Erythroblast (primary cell): Measurements from ENCODE around the gene ARHGAP8.
A peak's percentile ranks its signal among the peaks of the same experiment; 100 is the strongest.

Experiments
- DNase-seq, 2 experiments: peaks; one replicate each; lab custom pipeline; 2025; lab: John Stamatoyannopoulos, UW
- GATA1 ChIP-seq: IDR thresholded peaks from 2 replicates; pipeline ENCODE4 v1.6.1; 2011; ENCODE audit warnings: low read depth, mild to moderate bottlenecking, control low read depth, low read length, moderate library complexity
- POLR2A ChIP-seq: IDR thresholded peaks from 2 replicates; pipeline ENCODE4 v1.6.1; 2011; ENCODE audit warnings: mild to moderate bottlenecking, low read length

ARHGAP8 gene

GRCh38 chr22:44801476-44801875 is 49.1 kb downstream of the ARHGAP8 start:
- no peak for TF ChIP-seq GATA1
- no peak for TF ChIP-seq POLR2A

GRCh38 chr22:44802071-44802700 is 49.8 kb downstream of the ARHGAP8 start:
- TF ChIP-seq POLR2A: no peak
- no peak for TF ChIP-seq GATA1

More at GRCh38 chr22:44801476-44801875, 49.1 kb downstream of the ARHGAP8 start:
- DNase-seq: no peak

GRCh38 chr22:44802956-44803355 is 50.6 kb downstream of the ARHGAP8 start:
- DNase-seq: no peak
- TF ChIP-seq POLR2A: no peak
- TF ChIP-seq GATA1: no peak

More at GRCh38 chr22:44802071-44802700, 49.8 kb downstream of the ARHGAP8 start:
- no peak for DNase-seq

- DNase-seq: no peak
- TF ChIP-seq GATA1 (no peak), POLR2A (no peak)
Measured at GRCh38 chr22:44804327-44804726, 52.0 kb downstream of the ARHGAP8 start.

GRCh38 chr22:44805711-44806110 is 53.3 kb downstream of the ARHGAP8 start:
- TF ChIP-seq GATA1 (no peak), POLR2A (no peak)
- no peak for DNase-seq

GRCh38 chr22:44807232-44807631 is 54.9 kb downstream of the ARHGAP8 start:
- no peak for DNase-seq
- TF ChIP-seq POLR2A (no peak), GATA1 (no peak)

GRCh38 chr22:44807915-44808690 is 55.7 kb downstream of the ARHGAP8 start:
- peak; percentile 23 to 24 for DNase-seq
- no peak for TF ChIP-seq GATA1
- TF ChIP-seq POLR2A: no peak

GRCh38 chr22:44809456-44809855 is 57.1 kb downstream of the ARHGAP8 start:
- TF ChIP-seq GATA1: no peak
- TF ChIP-seq POLR2A: no peak

GRCh38 chr22:44811141-44811540 is 58.8 kb downstream of the ARHGAP8 start:
- no peak for TF ChIP-seq POLR2A
- TF ChIP-seq GATA1: no peak
- no peak for DNase-seq

More at GRCh38 chr22:44809456-44809855, 57.1 kb downstream of the ARHGAP8 start:
- no peak for DNase-seq

GRCh38 chr22:44813416-44813815 is 61.0 kb downstream of the ARHGAP8 start:
- no peak for DNase-seq

GRCh38 chr22:44814266-44815098 is 62.1 kb downstream of the ARHGAP8 start:
- no peak for DNase-seq
- no peak for TF ChIP-seq POLR2A
- no peak for TF ChIP-seq GATA1

More at GRCh38 chr22:44813416-44813815, 61.0 kb downstream of the ARHGAP8 start:
- TF ChIP-seq GATA1 (no peak), POLR2A (no peak)

- DNase-seq: no peak
Measured at GRCh38 chr22:44815099-44816070, 63.0 kb downstream of the ARHGAP8 start.

More at GRCh38 chr22:44815099-44816070, 63.0 kb downstream of the ARHGAP8 start:
- TF ChIP-seq GATA1 (no peak), POLR2A (no peak)
